H1 (cell line): ENCODE results near the gene ELFN1. TPM values are rescaled to one million over a fixed set of nuclear protein-coding genes. Genes with fewer than 3 reads are reported as not detected.
A peak's percentile ranks its signal among the peaks of the same experiment; 100 is the strongest.

Source experiments
- CTCF ChIA-PET: fragments of 300-600 bp; sonication (Branson Sonifier 250); formaldehyde crosslinking; loops from one replicate; lab custom pipeline; 2021; ENCODE audit not compliant: partially characterized antibody; lab: Charles Lee
- POLR2A ChIA-PET: fragments of 300-600 bp; sonication (Branson Sonifier 250); formaldehyde crosslinking; loops from one replicate; lab custom pipeline; 2021; ENCODE audit warnings: inconsistent platforms; ENCODE audit not compliant: partially characterized antibody; lab: Charles Lee
- DNase-seq, 2 experiments: peaks; one replicate each; pipeline versions ENCODE4 v3.0.0 to v3.0.0-alpha.2; 2010 to 2022; ENCODE audit warnings: low spot score in 2 of 2, low read depth in 1 of 2, mixed read lengths in 1 of 2
- FAIRE-seq: peaks from 2 replicates; lab custom pipeline; 2011; peaks lifted over from hg19 to GRCh38; lab: Jason Lieb, UNC
- H2AFZ ChIP-seq: 2 replicates; pipeline ENCODE4 v1.8.1; 2012; ENCODE audit warnings: low read length, inconsistent platforms
- H2AK5ac ChIP-seq: 2 replicates; pipeline ENCODE4 v1.6.1; 2013; ENCODE audit warnings: low read depth, low read length
- H2BK120ac ChIP-seq: replicated peaks from 2 replicates; pipeline ENCODE3; 2013; ENCODE audit warnings: low read depth, low read length, inconsistent platforms
- H2BK12ac ChIP-seq: 2 replicates; pipeline ENCODE4 v1.6.1; 2013; ENCODE audit warnings: low read depth, low read length
- H2BK15ac ChIP-seq: 2 replicates; pipeline ENCODE4 v1.6.1; 2013; ENCODE audit warnings: low read length
- H2BK20ac ChIP-seq: 2 replicates; pipeline ENCODE4 v1.6.1; 2013; ENCODE audit warnings: low read length
- H2BK5ac ChIP-seq: 2 replicates; pipeline ENCODE4 v1.6.1; 2013; ENCODE audit warnings: low read depth, low read length
- H3K14ac ChIP-seq: 2 replicates; pipeline ENCODE4 v1.6.1; 2013; ENCODE audit warnings: inconsistent platforms; ENCODE audit not compliant: insufficient read length
- H3K18ac ChIP-seq: 2 replicates; pipeline ENCODE4 v1.6.1; 2013; ENCODE audit warnings: low read length; ENCODE audit errors: extremely low read depth
- H3K23ac ChIP-seq: 2 replicates; pipeline ENCODE4 v1.6.1; 2013; ENCODE audit warnings: inconsistent platforms; ENCODE audit not compliant: insufficient read length
- H3K23me2 ChIP-seq: 2 replicates; pipeline ENCODE4 v1.6.1; 2013; ENCODE audit warnings: low read depth, low read length
- H3K27ac ChIP-seq: 2 replicates; pipeline ENCODE4 v1.6.1; 2011; ENCODE audit warnings: low read depth, low read length, inconsistent platforms
- H3K27me3 ChIP-seq, 4 experiments: replicated peaks in 1 of 4; 1 replicate in 1 of 4; 2 replicates in 3 of 4; pipeline versions ENCODE4 v1.6.1 to v1.8.1; 2011 to 2013; ENCODE audit warnings: low read length in 3 of 4, mild to moderate bottlenecking in 3 of 4, inconsistent platforms in 2 of 4, mixed read lengths in 2 of 4, moderate library complexity in 1 of 4; ENCODE audit not compliant: control insufficient read depth in 3 of 4, insufficient read depth in 3 of 4; ENCODE audit errors: extremely low read depth in 1 of 4
- H3K36me3 ChIP-seq, 4 experiments: 2 replicates each; pipeline versions ENCODE4 v1.6.1 to v1.8.1; 2011 to 2013; ENCODE audit warnings: mild to moderate bottlenecking in 4 of 4, low read length in 3 of 4, moderate library complexity in 2 of 4, control low read depth in 1 of 4, inconsistent platforms in 1 of 4; ENCODE audit not compliant: insufficient read depth in 4 of 4, control insufficient read depth in 2 of 4
- H3K4ac ChIP-seq: replicated peaks from 2 replicates; pipeline ENCODE3; 2013; ENCODE audit warnings: low read length, low read depth, mixed read lengths, inconsistent platforms; ENCODE audit not compliant: insufficient read length
- H3K4me1 ChIP-seq, 4 experiments: replicated peaks in 1 of 4; 1 replicate in 1 of 4; 2 replicates in 3 of 4; pipeline versions ENCODE4 v1.6.1 to v1.8.1; 2011 to 2013; ENCODE audit warnings: low read length in 3 of 4, inconsistent platforms in 2 of 4, mixed read lengths in 1 of 4; ENCODE audit not compliant: insufficient read depth in 4 of 4, control insufficient read depth in 3 of 4
- H3K4me2 ChIP-seq, 2 experiments: 2 replicates each; pipeline versions ENCODE4 v1.6.1 to v1.8.1; 2011 to 2013; ENCODE audit warnings: low read depth in 2 of 2, low read length in 2 of 2, control low read depth in 1 of 2, inconsistent platforms in 1 of 2, mild to moderate bottlenecking in 1 of 2; ENCODE audit not compliant: insufficient read depth in 1 of 2
- H3K4me3 ChIP-seq, 4 experiments: fragments of 200-600, 300-600 bp in 1 of 4; sonication (generic), shearing (Covaris generic), sonication (Bioruptor Twin) in 1 of 4; 2 replicates each; pipeline versions ENCODE4 v1.5.1 to v1.8.1; 2011 to 2016; ENCODE audit warnings: low read length in 4 of 4, low read depth in 3 of 4, control low read depth in 2 of 4, inconsistent platforms in 2 of 4, mild to moderate bottlenecking in 2 of 4, mixed read lengths in 1 of 4, moderate library complexity in 1 of 4; ENCODE audit not compliant: insufficient read depth in 2 of 4; ENCODE audit errors: extremely low read depth in 1 of 4
- H3K56ac ChIP-seq: replicated peaks from 2 replicates; pipeline ENCODE3; 2013; ENCODE audit warnings: low read depth, mild to moderate bottlenecking, mixed read lengths, low read length, inconsistent platforms; ENCODE audit not compliant: insufficient read length
- H3K79me1 ChIP-seq: 2 replicates; pipeline ENCODE4 v1.6.1; 2013; ENCODE audit warnings: low read depth, low read length, control low read depth
- H3K79me2 ChIP-seq, 2 experiments: 2 replicates each; pipeline versions ENCODE4 v1.6.1 to v1.8.1; 2012 to 2013; ENCODE audit warnings: low read length in 2 of 2, mild to moderate bottlenecking in 2 of 2, inconsistent platforms in 1 of 2; ENCODE audit not compliant: insufficient read depth in 2 of 2, control insufficient read depth in 1 of 2
- H3K9ac ChIP-seq, 4 experiments: replicated peaks in 1 of 4; 1 replicate in 1 of 4; 2 replicates in 3 of 4; pipeline versions ENCODE4 v1.6.1 to v1.8.1; 2011 to 2013; ENCODE audit warnings: low read depth in 3 of 4, low read length in 3 of 4, control low read depth in 2 of 4, mild to moderate bottlenecking in 2 of 4, moderate library complexity in 2 of 4, inconsistent platforms in 1 of 4; ENCODE audit errors: extremely low read depth in 1 of 4
- H3K9me3 ChIP-seq, 2 experiments: 2 replicates each; pipeline versions ENCODE4 v1.6.1 to v1.8.1; 2012 to 2013; ENCODE audit warnings: mild to moderate bottlenecking in 2 of 2, moderate library complexity in 2 of 2, control low read depth in 1 of 2, inconsistent platforms in 1 of 2, low read depth in 1 of 2, low read length in 1 of 2, mixed read lengths in 1 of 2; ENCODE audit not compliant: insufficient read depth in 2 of 2
- H4K20me1 ChIP-seq, 2 experiments: replicated peaks in 1 of 2; 2 replicates each; pipeline versions ENCODE3 to v1.8.1; 2011 to 2013; ENCODE audit warnings: inconsistent platforms in 2 of 2, low read length in 2 of 2, mild to moderate bottlenecking in 1 of 2; ENCODE audit not compliant: insufficient read depth in 2 of 2, control insufficient read depth in 1 of 2
- H4K5ac ChIP-seq: 2 replicates; pipeline ENCODE4 v1.6.1; 2013; ENCODE audit warnings: low read length, low read depth, mixed read lengths, inconsistent platforms; ENCODE audit not compliant: insufficient read length
- H4K8ac ChIP-seq: 2 replicates; pipeline ENCODE4 v1.8.0; 2013; ENCODE audit warnings: mild to moderate bottlenecking, moderate library complexity, low read length, inconsistent platforms; ENCODE audit not compliant: insufficient read depth; ENCODE audit errors: extremely low read depth
- H4K91ac ChIP-seq: replicated peaks from 2 replicates; pipeline ENCODE3; 2013; ENCODE audit warnings: low read length, mixed read lengths, inconsistent platforms; ENCODE audit not compliant: insufficient read length
- ASH2L ChIP-seq: fragments of 200-600, 300-600 bp; sonication (generic); IDR thresholded peaks from one replicate; pipeline ENCODE4 v1.7.1; 2017; ENCODE audit warnings: low read length
- BACH1 ChIP-seq: IDR thresholded peaks from 2 replicates; pipeline ENCODE4 v1.6.1; 2012; ENCODE audit warnings: low read length, improper control_type of control experiment
- BCL11A ChIP-seq, 2 experiments: IDR thresholded peaks; one replicate each; pipeline ENCODE4 v1.6.1; 2011; ENCODE audit warnings: low read depth in 2 of 2, low read length in 2 of 2, mild to moderate bottlenecking in 2 of 2
- CTBP2 ChIP-seq: IDR thresholded peaks from 2 replicates; pipeline ENCODE4 v1.7.0; 2011; ENCODE audit warnings: borderline replicate concordance, mild to moderate bottlenecking, moderate library complexity, mixed read lengths, low read length; ENCODE audit not compliant: insufficient read depth, insufficient read length
- HDAC6 ChIP-seq: IDR thresholded peaks from one replicate; pipeline ENCODE4 v1.7.1; 2012; ENCODE audit warnings: low read depth, mild to moderate bottlenecking, inconsistent platforms, low read length, moderate library complexity
- JUND ChIP-seq: IDR thresholded peaks from 2 replicates; pipeline ENCODE4 v1.6.1; 2011; ENCODE audit warnings: mild to moderate bottlenecking, improper control_type of control experiment, low read length
- KDM4A ChIP-seq: IDR thresholded peaks from one replicate; pipeline ENCODE4 v1.7.1; 2012; ENCODE audit warnings: low read depth, mild to moderate bottlenecking, moderate library complexity, low read length, inconsistent platforms; ENCODE audit not compliant: severe bottlenecking
- POU5F1 ChIP-seq: IDR thresholded peaks from 2 replicates; pipeline ENCODE4 v1.6.1; 2011; ENCODE audit warnings: low read depth, mild to moderate bottlenecking, low read length, moderate library complexity
- RNF2 ChIP-seq: fragments of 200-900, 300-1000 bp; sonication (generic); IDR thresholded peaks from 2 replicates; pipeline ENCODE4 v1.7.1; 2016; ENCODE audit warnings: borderline replicate concordance, low read depth, mild to moderate bottlenecking, antibody characterized with exemption, low read length; ENCODE audit not compliant: poor library complexity, severe bottlenecking; ENCODE audit errors: missing control alignments
- SP1 ChIP-seq: IDR thresholded peaks from 2 replicates; pipeline ENCODE4 v1.6.1; 2011; ENCODE audit warnings: low read depth, low read length
- SRF ChIP-seq: IDR thresholded peaks from 2 replicates; pipeline ENCODE4 v1.6.1; 2011; ENCODE audit warnings: mild to moderate bottlenecking, low read depth, low read length, moderate library complexity
- TAF1 ChIP-seq: IDR thresholded peaks from 2 replicates; pipeline ENCODE4 v1.6.1; 2011; ENCODE audit warnings: mild to moderate bottlenecking, low read depth, low read length
- TAF7 ChIP-seq: optimal IDR thresholded peaks from 2 replicates; pipeline ENCODE3; 2011; ENCODE audit warnings: low read depth, mild to moderate bottlenecking, inconsistent platforms, low read length, moderate library complexity, borderline replicate concordance
- YY1 ChIP-seq: IDR thresholded peaks from 2 replicates; pipeline ENCODE4 v1.6.1; 2011; ENCODE audit warnings: low read depth, mild to moderate bottlenecking, low read length
- WGBS, 2 experiments: shearing (Covaris generic) in 1 of 2; methylation state at CpG; one replicate each; pipeline versions ENCODE4 v1.1.6 to v1.1.7; 2013 to 2015; ENCODE audit warnings: low lambda C conversion rate in 2 of 2, mixed read lengths in 2 of 2, inconsistent platforms in 1 of 2, low coverage in 1 of 2, missing lambda C conversion rate in 1 of 2; ENCODE audit not compliant: insufficient replicate concordance in 2 of 2, insufficient coverage in 1 of 2, insufficient read length in 1 of 2; ENCODE audit errors: extremely low coverage in 1 of 2, missing lambda C conversion rate in 1 of 2; 5-methylcytosine and 5-hydroxymethylcytosine counted together
- polyA plus RNA-seq, 7 experiments: library from polyadenylated mRNA; depleted of rRNA in 3 of 7; stranded (reverse) in 5 of 7; unstranded in 2 of 7; fragments of >200 nt in 5 of 7; fragments of 200-250 nt in 2 of 7; gene quantifications; 1 replicate in 5 of 7; 2 replicates in 1 of 7; 4 replicates in 1 of 7; pipeline versions ENCODE4 v1.2.1 to v1.2.3, GENCODE V29; 2011 to 2013; ENCODE audit warnings: missing spikeins in 2 of 7, mixed read lengths in 2 of 7
- total RNA-seq: library from RNA; stranded (reverse); fragmentation: NEBNext Ultra II Directional; extraction: Animal tissue kit (Norgen Biotek cat#: 25700); gene quantifications from 2 replicates; pipeline ENCODE4 v1.2.1, GENCODE V29; 2021

ELFN1 gene
- total and polyA plus RNA-seq, 2 of the 8 experiments (the other 6 are each of a cell fraction or from before 2014, with no cell fraction given) = 2.0 to 4.5 TPM

DNA sequence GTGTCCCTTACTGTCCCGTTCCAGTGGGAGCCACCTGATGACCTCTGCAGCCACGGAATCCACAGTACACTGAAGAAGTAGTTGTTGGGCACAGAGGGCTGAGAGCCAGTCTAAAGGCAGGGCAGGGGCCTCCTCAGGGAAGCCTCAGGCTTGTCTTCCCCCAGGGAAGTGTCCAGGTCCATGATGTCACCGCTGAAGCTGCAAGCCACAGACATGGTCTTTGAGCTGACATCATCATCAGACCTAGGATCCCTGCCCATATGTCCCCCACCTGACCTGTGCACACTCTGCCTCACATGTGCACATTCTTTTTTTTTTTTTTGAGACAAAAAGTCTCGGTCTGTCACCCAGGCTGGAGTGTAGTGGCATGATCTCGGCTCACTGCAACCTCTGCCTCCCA is 38.4 kb upstream of the ELFN1 start:
- H3K9ac ChIP-seq = no peak overlapping the region
- H3K18ac ChIP-seq = no peak overlapping the region
- no peak overlapping the region for H2AK5ac ChIP-seq
- H3K4me2 ChIP-seq = no peak overlapping the region
- H2BK12ac ChIP-seq = no peak overlapping the region
- no peaks in the 10 kb centered on the region for H3K79me1 ChIP-seq
- no peak overlapping the region for H3K27ac ChIP-seq
- H4K5ac ChIP-seq = no peak overlapping the region
- H3K79me2 ChIP-seq = no peaks in the 10 kb centered on the region
- no peak overlapping the region for H2BK20ac ChIP-seq
- H2BK120ac ChIP-seq = no peak overlapping the region
- H3K4me3 ChIP-seq = no peak overlapping the region
- WGBS, 2 experiments = 86% methylated on average over 5 of the region's 5 CpGs; no CpG with 5 or more reads in 1 of the 2 experiments
- no peak overlapping the region for H2AFZ ChIP-seq
- H3K23ac ChIP-seq = no peak overlapping the region
- H3K23me2 ChIP-seq = peaks cover 7% of the 10 kb centered on the region; the same call in 1 of the 2 replicates
- no peak for DNase-seq
- no peaks in the 10 kb centered on the region; a peak in 1 of 7 replicates for H3K27me3 ChIP-seq
- H3K4ac ChIP-seq = no peak overlapping the region
- H3K9me3 ChIP-seq = peaks cover under 1 to 6% of the 10 kb centered on the region in 2 experiments; a peak in 2 of 4 replicates
- TF ChIP-seq ASH2L (no peak), KDM4A (no peak), YY1 (no peak), CTBP2 (no peak), JUND (no peak), SP1 (no peak), BACH1 (no peak), BCL11A (IDR thresholded peaks at IDR 0.05; ENCODE audit: low read depth in 2 of 2, low read length in 2 of 2) (no peak), RNF2 (no peak), HDAC6 (no peak), POU5F1 (no peak), TAF7 (no peak), SRF (no peak), TAF1 (no peak)
- no peak overlapping the region for H4K91ac ChIP-seq
- peak overlapping the region; percentile 68; the same call in 1 of the 2 replicates for H4K8ac ChIP-seq
- ChIA-PET CTCF (no interaction called here), POLR2A (no interaction called here)
- H3K56ac ChIP-seq = no peak overlapping the region
- H2BK5ac ChIP-seq = no peak overlapping the region
- no peaks in the 10 kb centered on the region; a peak in 1 of 7 replicates for H3K4me1 ChIP-seq
- no peaks in the 10 kb centered on the region for H3K36me3 ChIP-seq
- no peak overlapping the region for H3K14ac ChIP-seq
- FAIRE-seq = no peak
- no peak overlapping the region for H2BK15ac ChIP-seq
- H4K20me1 ChIP-seq = no peaks in the 10 kb centered on the region
